ENCODE results near the gene KLF7.

- TF ChIP-seq CTCF (IDR thresholded peaks at IDR 0.05) (no peak), POLR2A (IDR thresholded peaks at IDR 0.05) (no peak), POLR2AphosphoS5 (IDR thresholded peaks at IDR 0.05; ENCODE audit: insufficient read depth in 1 of 2, low read depth in 1 of 2) (no peak)
Measured at GRCh38 chr2:207151048-207151447, 14.7 kb downstream of the KLF7 start.
